GM23248 (cell line): Measurements from ENCODE around the gene RAB6B.

Experiments used
- EZH2 ChIP-seq: fragments of 200-600 bp; sonication (generic); IDR thresholded peaks from 2 replicates; pipeline ENCODE4 v1.6.1; 2018; ENCODE audit warnings: antibody characterized with exemption, mild to moderate bottlenecking; ENCODE audit not compliant: insufficient read depth, poor library complexity, severe bottlenecking
- EZH2phosphoT487 ChIP-seq: fragments of 200-600 bp; sonication (generic); IDR thresholded peaks from 2 replicates; pipeline ENCODE4 v1.6.1; 2018; ENCODE audit warnings: antibody characterized with exemption, moderate library complexity, mild to moderate bottlenecking, low read depth; ENCODE audit not compliant: insufficient read depth

DNA sequence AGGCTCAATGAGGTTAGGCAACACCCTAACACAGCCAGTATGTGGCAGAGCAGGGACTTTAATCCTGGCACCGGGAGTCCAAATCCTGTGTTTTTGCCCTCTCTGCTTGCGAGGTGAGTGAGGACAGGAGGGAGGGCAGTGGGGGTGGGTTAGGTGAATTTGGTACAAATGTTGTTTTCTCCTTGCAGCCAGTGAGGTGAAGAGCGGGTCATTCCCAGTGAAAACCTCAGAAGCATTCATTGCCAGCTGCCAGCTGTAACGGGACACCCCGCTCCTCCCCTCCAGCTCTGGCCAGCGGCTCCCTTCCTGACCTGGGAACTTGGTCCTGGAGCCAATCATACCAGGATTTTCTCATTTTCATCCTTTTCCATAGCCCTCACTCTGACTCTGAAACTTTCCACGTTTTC, 45.7 kb upstream of the RAB6B start:
- TF ChIP-seq EZH2 (no peak), EZH2phosphoT487 (no peak)
